CD8-positive, alpha-beta memory T cell (primary cell): ENCODE measurements around the gene ERC2. TPM values are rescaled to one million over a fixed set of nuclear protein-coding genes. Genes with fewer than 3 reads are reported as not detected.

Experiments
- CTCF ChIA-PET: fragments of 350-600 bp; sonication (Branson Sonifier 250); formaldehyde crosslinking; loops from one replicate; lab custom pipeline; 2021; ENCODE audit warnings: antibody characterized with exemption; lab: Charles Lee
- POLR2A ChIA-PET: fragments of 350-600 bp; sonication (Branson Sonifier 250); formaldehyde crosslinking; loops from one replicate; lab custom pipeline; 2021; ENCODE audit warnings: antibody characterized with exemption; lab: Charles Lee
- DNase-seq, 5 donors: peaks; one replicate each; pipeline versions ENCODE4 v3.0.0 to v3.0.0-alpha.2; 2020 to 2022; ENCODE audit warnings: mixed read lengths in 1 of 5
- H3K27ac ChIP-seq: one replicate; pipeline ENCODE4 v1.7.0; 2013; ENCODE audit warnings: low read depth, mild to moderate bottlenecking, low read length, moderate library complexity
- H3K27me3 ChIP-seq: 2 replicates; pipeline ENCODE4 v1.7.0; 2013; ENCODE audit warnings: low read length, mild to moderate bottlenecking; ENCODE audit not compliant: insufficient read depth, poor library complexity, severe bottlenecking
- H3K36me3 ChIP-seq: 2 replicates; pipeline ENCODE4 v1.7.0; 2013; ENCODE audit warnings: mild to moderate bottlenecking, low read length, moderate library complexity; ENCODE audit not compliant: insufficient read depth
- H3K4me1 ChIP-seq: 2 replicates; pipeline ENCODE4 v1.7.0; 2013; ENCODE audit warnings: mild to moderate bottlenecking, low read length, moderate library complexity; ENCODE audit not compliant: insufficient read depth
- H3K4me3 ChIP-seq: 2 replicates; pipeline ENCODE4 v1.7.0; 2013; ENCODE audit warnings: mild to moderate bottlenecking, low read length
- H3K9me3 ChIP-seq: 2 replicates; pipeline ENCODE4 v1.7.0; 2013; ENCODE audit warnings: mild to moderate bottlenecking, low read length
- H3K27ac Mint-ChIP-seq, 8 donors: one replicate each; pipeline ENCODE4 v1.8.0; 2020 to 2021; ENCODE audit warnings: mixed read lengths in 8 of 8, mild to moderate bottlenecking in 6 of 8, inconsistent platforms in 3 of 8, moderate library complexity in 3 of 8
- H3K27me3 Mint-ChIP-seq, 2 donors: one replicate each; pipeline ENCODE4 v1.8.0; 2020 to 2021; ENCODE audit warnings: mixed read lengths in 2 of 2, mild to moderate bottlenecking in 1 of 2, moderate library complexity in 1 of 2
- H3K36me3 Mint-ChIP-seq, 3 donors: one replicate each; pipeline ENCODE4 v1.8.0; 2020 to 2021; ENCODE audit warnings: mixed read lengths in 3 of 3, inconsistent platforms in 1 of 3, mild to moderate bottlenecking in 1 of 3
- H3K4me1 Mint-ChIP-seq, 3 donors: one replicate each; pipeline ENCODE4 v1.8.0; 2020 to 2021; ENCODE audit warnings: mixed read lengths in 3 of 3, inconsistent platforms in 1 of 3, mild to moderate bottlenecking in 1 of 3
- H3K4me3 Mint-ChIP-seq, 7 donors: one replicate each; pipeline ENCODE4 v1.8.0; 2020 to 2021; ENCODE audit warnings: mixed read lengths in 7 of 7, mild to moderate bottlenecking in 6 of 7, moderate library complexity in 4 of 7, inconsistent platforms in 2 of 7
- H3K9me3 Mint-ChIP-seq, 5 donors: one replicate each; pipeline ENCODE4 v1.8.0; 2020 to 2022; ENCODE audit warnings: mixed read lengths in 5 of 5, mild to moderate bottlenecking in 3 of 5, moderate library complexity in 2 of 5, inconsistent platforms in 1 of 5
- polyA plus RNA-seq: library from polyadenylated mRNA; unstranded; fragments of 300-500 nt; fragmentation: Illumina TruSeq; gene quantifications from one replicate; pipeline ENCODE4 v1.2.3, GENCODE V29; 2021
- total RNA-seq, 2 experiments: library from RNA; stranded (reverse); gene quantifications; one replicate each; pipeline ENCODE4 v1.2.3, GENCODE V29; 2021

Gene ERC2
- total and polyA plus RNA-seq, 3 experiments from 2014 or later, result not detected

- H3K9me3 ChIP-seq, result no peaks in the 10 kb centered on the region
- H3K4me3 ChIP-seq, result no peak overlapping the region
- H3K36me3 ChIP-seq, result no peaks in the 10 kb centered on the region
- POLR2A ChIA-PET, result no interaction called here
- Mint-ChIP-seq H3K36me3 (no peaks in the 10 kb centered on the region), H3K27me3 (no peaks in the 10 kb centered on the region), H3K9me3 (peaks cover 0 to 15% (median 0%) of the 10 kb centered on the region in 5 donors), H3K4me1 (no peaks in the 10 kb centered on the region), H3K27ac (no peak overlapping the region), H3K4me3 (no peak overlapping the region)
- CTCF ChIA-PET, result no interaction called here
- H3K4me1 ChIP-seq, result no peaks in the 10 kb centered on the region
- no peak overlapping the region for H3K27ac ChIP-seq
- H3K27me3 ChIP-seq, result no peaks in the 10 kb centered on the region
- DNase-seq, result no peak
These were observed 558.9 kb downstream of the ERC2 start for GRCh38 chr3:55909373-55909772.

- H3K4me3 ChIP-seq, result no peak overlapping the region
- DNase-seq, result no peak
- no peaks in the 10 kb centered on the region for H3K27me3 ChIP-seq
- Mint-ChIP-seq H3K9me3 (peaks cover 0 to 15% (median 0%) of the 10 kb centered on the region in 5 donors), H3K27ac (no peak overlapping the region), H3K4me1 (no peaks in the 10 kb centered on the region), H3K27me3 (no peaks in the 10 kb centered on the region), H3K4me3 (no peak overlapping the region), H3K36me3 (no peaks in the 10 kb centered on the region)
- POLR2A ChIA-PET, result no interaction called here
- H3K4me1 ChIP-seq, result no peaks in the 10 kb centered on the region
- CTCF ChIA-PET, result no interaction called here
- no peaks in the 10 kb centered on the region for H3K9me3 ChIP-seq
- H3K36me3 ChIP-seq, result no peaks in the 10 kb centered on the region
- no peak overlapping the region for H3K27ac ChIP-seq
These were observed 560.7 kb downstream of the ERC2 start for GRCh38 chr3:55907616-55908015.

- Histone ChIP-seq H3K4me3 (no peak overlapping the region), H3K4me1 (no peaks in the 10 kb centered on the region), H3K36me3 (no peaks in the 10 kb centered on the region), H3K27me3 (no peaks in the 10 kb centered on the region), H3K27ac (no peak overlapping the region), H3K9me3 (no peaks in the 10 kb centered on the region)
- DNase-seq, result no peak
- Mint-ChIP-seq H3K9me3 (peaks cover 0 to 14% (median 0%) of the 10 kb centered on the region in 5 donors), H3K36me3 (no peaks in the 10 kb centered on the region), H3K4me1 (no peaks in the 10 kb centered on the region), H3K4me3 (no peak overlapping the region), H3K27me3 (no peaks in the 10 kb centered on the region), H3K27ac (no peak overlapping the region)
- CTCF ChIA-PET, result no interaction called here
- POLR2A ChIA-PET, result no interaction called here
These were observed 561.4 kb downstream of the ERC2 start for GRCh38 chr3:55906896-55907295.

- Histone ChIP-seq H3K9me3 (no peaks in the 10 kb centered on the region), H3K27me3 (no peaks in the 10 kb centered on the region), H3K4me3 (no peak overlapping the region), H3K36me3 (no peaks in the 10 kb centered on the region), H3K4me1 (no peaks in the 10 kb centered on the region), H3K27ac (no peak overlapping the region)
- POLR2A ChIA-PET, result no interaction called here
- no peak for DNase-seq
- no peaks in the 10 kb centered on the region for H3K36me3 Mint-ChIP-seq
- H3K9me3 Mint-ChIP-seq, result peaks cover 0 to 13% (median 0%) of the 10 kb centered on the region in 5 donors
- no peak overlapping the region for H3K27ac Mint-ChIP-seq
- CTCF ChIA-PET, result interaction anchor here (0.9 kb wide), 1 partner anchor 13 kb away, joined by 3 read pairs; no protein-coding TSS in a partner anchor
- H3K4me3 Mint-ChIP-seq, result no peak overlapping the region
- H3K4me1 Mint-ChIP-seq, result no peaks in the 10 kb centered on the region
- H3K27me3 Mint-ChIP-seq, result no peaks in the 10 kb centered on the region
These were observed 563.6 kb downstream of the ERC2 start for GRCh38 chr3:55904716-55905115.

GRCh38 chr3:55903680-55904079 lies 564.6 kb downstream of the ERC2 start:
- CTCF ChIA-PET, result no interaction called here
- Histone ChIP-seq H3K36me3 (no peaks in the 10 kb centered on the region), H3K9me3 (no peaks in the 10 kb centered on the region), H3K4me1 (no peaks in the 10 kb centered on the region), H3K4me3 (no peak overlapping the region), H3K27ac (no peak overlapping the region), H3K27me3 (no peaks in the 10 kb centered on the region)
- H3K4me1 Mint-ChIP-seq, result no peaks in the 10 kb centered on the region
- no peak for DNase-seq
- POLR2A ChIA-PET, result no interaction called here
- no peaks in the 10 kb centered on the region for H3K36me3 Mint-ChIP-seq
- H3K27ac Mint-ChIP-seq, result no peak overlapping the region
- H3K4me3 Mint-ChIP-seq, result no peak overlapping the region
- peaks cover 0 to 13% (median 0%) of the 10 kb centered on the region in 5 donors for H3K9me3 Mint-ChIP-seq
- no peaks in the 10 kb centered on the region for H3K27me3 Mint-ChIP-seq

GRCh38 chr3:55902221-55902900 lies 565.9 kb downstream of the ERC2 start:
- Histone ChIP-seq H3K27ac (no peak overlapping the region), H3K27me3 (no peaks in the 10 kb centered on the region), H3K36me3 (no peaks in the 10 kb centered on the region), H3K4me1 (no peaks in the 10 kb centered on the region), H3K9me3 (no peaks in the 10 kb centered on the region), H3K4me3 (no peak overlapping the region)
- no peak for DNase-seq
- ChIA-PET POLR2A (no interaction called here), CTCF (no interaction called here)
- Mint-ChIP-seq H3K4me3 (no peak overlapping the region), H3K27me3 (no peaks in the 10 kb centered on the region), H3K27ac (no peak overlapping the region), H3K9me3 (peaks cover 0 to 9% (median 0%) of the 10 kb centered on the region in 5 donors), H3K36me3 (no peaks in the 10 kb centered on the region), H3K4me1 (no peaks in the 10 kb centered on the region)

GRCh38 chr3:55899887-55900286 lies 568.4 kb downstream of the ERC2 start:
- H3K4me1 ChIP-seq, result no peaks in the 10 kb centered on the region
- no peaks in the 10 kb centered on the region for H3K36me3 Mint-ChIP-seq
- peaks cover 0 to 2% (median 0%) of the 10 kb centered on the region in 5 donors for H3K9me3 Mint-ChIP-seq
- CTCF ChIA-PET, result no interaction called here
- H3K27me3 Mint-ChIP-seq, result peaks cover 0 to 2% of the 10 kb centered on the region in 2 donors
- DNase-seq, result no peak
- POLR2A ChIA-PET, result no interaction called here
- no peak overlapping the region for H3K27ac Mint-ChIP-seq
- H3K27ac ChIP-seq, result no peak overlapping the region
- no peak overlapping the region for H3K4me3 ChIP-seq
- H3K36me3 ChIP-seq, result no peaks in the 10 kb centered on the region
- H3K9me3 ChIP-seq, result no peaks in the 10 kb centered on the region
- H3K4me3 Mint-ChIP-seq, result no peak overlapping the region
- H3K27me3 ChIP-seq, result no peaks in the 10 kb centered on the region
- H3K4me1 Mint-ChIP-seq, result no peaks in the 10 kb centered on the region

GRCh38 chr3:55897573-55898224 lies 570.6 kb downstream of the ERC2 start:
- Mint-ChIP-seq H3K9me3 (no peaks in the 10 kb centered on the region), H3K27me3 (peaks cover 0 to 2% of the 10 kb centered on the region in 2 donors), H3K36me3 (no peaks in the 10 kb centered on the region), H3K4me1 (no peaks in the 10 kb centered on the region), H3K27ac (no peak overlapping the region), H3K4me3 (no peak overlapping the region)
- no peaks in the 10 kb centered on the region for H3K36me3 ChIP-seq
- H3K27me3 ChIP-seq, result no peaks in the 10 kb centered on the region
- H3K4me3 ChIP-seq, result no peak overlapping the region
- CTCF ChIA-PET, result no interaction called here
- DNase-seq, result no peak
- POLR2A ChIA-PET, result no interaction called here
- no peak overlapping the region for H3K27ac ChIP-seq
- no peaks in the 10 kb centered on the region for H3K4me1 ChIP-seq
- H3K9me3 ChIP-seq, result no peaks in the 10 kb centered on the region
